OCI-LY7 (cell line): Measurements from ENCODE around the gene AFG1L. TPM values are rescaled to one million over a fixed set of nuclear protein-coding genes. Genes with fewer than 3 reads are reported as not detected.
"Not testable (repeated sequence)": the region's sequence is repeated elsewhere in the genome, so short reads cannot be mapped to it uniquely, and the experiment has no call there.

Experiments
- BruUV-seq: library from RNA; stranded (reverse); fragments of 400-500 nt; replicated peaks from 2 replicates; lab custom pipeline; 2021; lab: Mats Ljungman, UMichigan
- CTCF ChIA-PET: fragments of 300-600 bp; sonication (Branson Sonifier 250); formaldehyde crosslinking; loops from one replicate; lab custom pipeline; 2022; ENCODE audit warnings: antibody characterized with exemption; ENCODE audit not compliant: unreplicated experiment; lab: Charles Lee
- POLR2A ChIA-PET: fragments of 300-600 bp; sonication (Branson Sonifier 250); formaldehyde crosslinking; loops from one replicate; lab custom pipeline; 2022; ENCODE audit warnings: antibody characterized with exemption; lab: Charles Lee
- DNase-seq: peaks from one replicate; pipeline ENCODE4 v3.0.0-alpha.2; 2015; ENCODE audit warnings: low spot score
- H2AFZ ChIP-seq: fragments of 200-600 bp; sonication (generic), shearing (Covaris generic); 2 replicates; pipeline ENCODE4 v1.6.1; 2014; ENCODE audit warnings: mild to moderate bottlenecking, antibody characterized with exemption, low read length, moderate library complexity
- H3K27ac ChIP-seq: fragments of 200-600 bp; sonication (generic); 2 replicates; pipeline ENCODE4 v1.5.1; 2014; ENCODE audit warnings: mixed run types, low read depth, mild to moderate bottlenecking, moderate library complexity, low read length, inconsistent platforms; ENCODE audit not compliant: poor library complexity, severe bottlenecking
- H3K36me3 ChIP-seq: fragments of 200-600 bp; sonication (generic); 2 replicates; pipeline ENCODE4 v1.6.1; 2014; ENCODE audit warnings: mild to moderate bottlenecking, antibody characterized with exemption, low read length, moderate library complexity, mixed read lengths; ENCODE audit not compliant: insufficient read depth
- H3K4me1 ChIP-seq: fragments of 200-600 bp; sonication (generic); 2 replicates; pipeline ENCODE4 v1.5.1; 2014; ENCODE audit warnings: mild to moderate bottlenecking, low read length; ENCODE audit not compliant: insufficient read depth, poor library complexity, severe bottlenecking
- H3K4me2 ChIP-seq: fragments of 200-600 bp; sonication (generic); 2 replicates; pipeline ENCODE4 v1.6.1; 2014; ENCODE audit warnings: mild to moderate bottlenecking, low read length
- H3K4me3 ChIP-seq: fragments of 200-600 bp; sonication (generic); 2 replicates; pipeline ENCODE4 v1.5.1; 2014; ENCODE audit warnings: mild to moderate bottlenecking, low read depth, low read length; ENCODE audit not compliant: poor library complexity, severe bottlenecking
- H3K79me2 ChIP-seq: fragments of 200-600 bp; sonication (generic); 2 replicates; pipeline ENCODE4 v1.6.1; 2016; ENCODE audit warnings: low read depth, mild to moderate bottlenecking, low read length, moderate library complexity, mixed read lengths; ENCODE audit not compliant: insufficient read depth
- H3K9me2 ChIP-seq: fragments of 200-600 bp; sonication (generic); 2 replicates; pipeline ENCODE4 v1.6.1; 2016; ENCODE audit warnings: mild to moderate bottlenecking, low read length, mixed read lengths; ENCODE audit not compliant: insufficient read depth
- H3K9me3 ChIP-seq: fragments of 200-600 bp; sonication (generic); 2 replicates; pipeline ENCODE4 v1.6.1; 2014; ENCODE audit warnings: mild to moderate bottlenecking, mixed run types, low read length, mixed read lengths
- H4K20me1 ChIP-seq: fragments of 200-600 bp; sonication (generic); 2 replicates; pipeline ENCODE4 v1.6.1; 2014; ENCODE audit warnings: mild to moderate bottlenecking, antibody characterized with exemption, low read length, moderate library complexity, mixed read lengths; ENCODE audit not compliant: insufficient read depth
- EZH2phosphoT487 ChIP-seq: fragments of 200-600 bp; sonication (generic); IDR thresholded peaks from 2 replicates; pipeline ENCODE4 v1.6.1; 2018; ENCODE audit warnings: low read depth, borderline replicate concordance, mild to moderate bottlenecking, mixed run types, antibody characterized with exemption, low read length, moderate library complexity, mixed read lengths
- intact Hi-C: fragments of 100-400 bp; cut with micrococcal nuclease; formaldehyde crosslinking; loops from one replicate; pipeline ENCODE4 v1.10.0; 2022; ENCODE audit not compliant: unreplicated experiment
- total RNA-seq, 2 experiments: library from RNA; depleted of rRNA in 1 of 2; stranded (reverse); fragments of >200 nt in 1 of 2; shearing (Covaris generic) in 1 of 2; gene quantifications; 2 replicates each; pipeline ENCODE4 v1.2.3, GENCODE V29; 2014 to 2022
- TF ChIP-seq, protein P1 (sequence below): fragments of 200-600 bp; sonication (generic); conservative IDR thresholded peaks from 2 replicates; pipeline ENCODE4 v1.5.1; 2014; ENCODE audit warnings: mild to moderate bottlenecking, antibody characterized with exemption, low read length, moderate library complexity, mixed read lengths

AFG1L gene
- total RNA-seq, 2 experiments from 2014 or later: 8.9 to 9.0 TPM

DNA sequence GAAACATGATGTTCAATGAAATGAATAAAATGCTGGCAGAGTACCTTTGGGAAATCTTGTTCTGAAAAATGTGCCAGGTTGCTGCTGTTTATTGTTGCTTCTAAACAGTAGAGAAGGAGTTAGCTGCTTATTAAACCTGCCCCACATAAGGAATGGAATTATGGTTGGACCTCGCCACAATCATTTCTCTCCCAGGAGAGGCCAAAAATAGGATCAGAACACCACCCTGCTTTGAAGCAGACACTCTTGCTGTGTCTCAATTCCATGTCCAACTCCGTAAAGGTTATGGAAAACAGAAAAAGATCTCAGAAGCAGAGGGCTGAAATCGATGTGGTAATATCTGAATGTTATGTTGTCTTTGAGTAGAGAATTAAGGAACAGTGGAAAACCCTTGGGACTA lies 27.9 kb downstream of the AFG1L start:
- H2AFZ ChIP-seq: no peak overlapping the region
- BruUV-seq: no TSS peak
- no peak overlapping the region for H3K27ac ChIP-seq
- no peak overlapping the region for H3K4me3 ChIP-seq
- H3K36me3 ChIP-seq: no peaks in the 10 kb centered on the region
- no peak for TF ChIP-seq EZH2phosphoT487
- TF ChIP-seq, protein P1, sequence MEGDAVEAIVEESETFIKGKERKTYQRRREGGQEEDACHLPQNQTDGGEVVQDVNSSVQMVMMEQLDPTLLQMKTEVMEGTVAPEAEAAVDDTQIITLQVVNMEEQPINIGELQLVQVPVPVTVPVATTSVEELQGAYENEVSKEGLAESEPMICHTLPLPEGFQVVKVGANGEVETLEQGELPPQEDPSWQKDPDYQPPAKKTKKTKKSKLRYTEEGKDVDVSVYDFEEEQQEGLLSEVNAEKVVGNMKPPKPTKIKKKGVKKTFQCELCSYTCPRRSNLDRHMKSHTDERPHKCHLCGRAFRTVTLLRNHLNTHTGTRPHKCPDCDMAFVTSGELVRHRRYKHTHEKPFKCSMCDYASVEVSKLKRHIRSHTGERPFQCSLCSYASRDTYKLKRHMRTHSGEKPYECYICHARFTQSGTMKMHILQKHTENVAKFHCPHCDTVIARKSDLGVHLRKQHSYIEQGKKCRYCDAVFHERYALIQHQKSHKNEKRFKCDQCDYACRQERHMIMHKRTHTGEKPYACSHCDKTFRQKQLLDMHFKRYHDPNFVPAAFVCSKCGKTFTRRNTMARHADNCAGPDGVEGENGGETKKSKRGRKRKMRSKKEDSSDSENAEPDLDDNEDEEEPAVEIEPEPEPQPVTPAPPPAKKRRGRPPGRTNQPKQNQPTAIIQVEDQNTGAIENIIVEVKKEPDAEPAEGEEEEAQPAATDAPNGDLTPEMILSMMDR: no peak
- ChIA-PET CTCF (interaction anchor here (0.6 kb wide), 1 partner anchor 83 kb away, joined by 3 read pairs; no protein-coding TSS in a partner anchor), POLR2A (interaction anchor here (0.6 to 1.7 kb wide), 2 partner anchors 21 to 731 kb away, joined by 3 to 7 read pairs; no protein-coding TSS in a partner anchor)
- H3K9me2 ChIP-seq: no peaks in the 10 kb centered on the region
- no peak for DNase-seq
- H3K4me2 ChIP-seq: no peak overlapping the region
- H4K20me1 ChIP-seq: no peaks in the 10 kb centered on the region
- no peaks in the 10 kb centered on the region for H3K4me1 ChIP-seq
- no peaks in the 10 kb centered on the region for H3K9me3 ChIP-seq
- intact Hi-C loops: no loop called here
- no peaks in the 10 kb centered on the region for H3K79me2 ChIP-seq

DNA sequence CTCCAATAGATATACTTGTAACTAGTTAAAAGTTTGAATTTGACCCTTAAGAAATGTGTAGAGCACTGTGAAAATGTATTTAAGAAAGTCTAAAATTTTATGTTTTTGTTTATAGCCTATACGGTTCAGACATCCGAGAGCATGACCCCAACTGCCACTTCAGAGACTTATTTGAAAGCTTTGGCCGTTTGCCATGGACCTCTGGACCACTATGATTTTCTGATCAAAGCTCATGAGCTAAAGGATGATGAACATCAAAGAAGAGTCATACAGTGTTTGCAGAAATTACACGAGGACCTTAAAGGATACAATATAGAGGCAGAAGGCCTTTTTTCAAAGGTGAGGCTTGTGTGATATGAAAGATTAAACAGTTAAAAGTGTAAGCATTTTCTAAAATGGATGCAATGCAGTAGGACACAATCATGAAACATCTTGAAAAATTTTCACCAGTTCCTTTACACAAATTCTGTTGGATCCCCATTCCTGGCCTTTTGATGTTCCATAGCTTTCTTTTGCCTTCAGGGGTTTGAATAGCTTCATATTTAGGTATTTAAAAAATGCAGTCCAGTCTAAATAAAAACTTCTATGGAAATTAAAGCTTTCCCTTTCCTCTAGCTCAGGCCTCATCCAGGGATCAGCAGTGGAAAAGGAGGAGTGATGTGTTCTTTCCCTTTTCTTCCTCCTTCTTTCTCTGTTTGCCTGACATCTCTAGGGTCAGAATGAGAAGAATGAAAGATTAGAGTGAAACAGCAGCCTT lies 29.0 kb downstream of the AFG1L start:
- H3K4me1 ChIP-seq: no peaks in the 10 kb centered on the region
- no peaks in the 10 kb centered on the region for H3K9me3 ChIP-seq
- no peak overlapping the region for H3K4me3 ChIP-seq
- H2AFZ ChIP-seq: no peak overlapping the region
- no peak for TF ChIP-seq EZH2phosphoT487
- TF ChIP-seq, protein P1: no peak
- H3K4me2 ChIP-seq: no peak overlapping the region
- intact Hi-C loops: no loop called here
- no peak overlapping the region for H3K27ac ChIP-seq
- no peaks in the 10 kb centered on the region for H3K36me3 ChIP-seq
- BruUV-seq: no TSS peak
- H3K9me2 ChIP-seq: no peaks in the 10 kb centered on the region
- ChIA-PET CTCF (no interaction called here), POLR2A (interaction anchor here (0.7 kb wide), 1 partner anchor 40 kb away, joined by 3 read pairs; no protein-coding TSS in a partner anchor)
- no peaks in the 10 kb centered on the region for H3K79me2 ChIP-seq
- H4K20me1 ChIP-seq: no peaks in the 10 kb centered on the region
- DNase-seq: no peak

DNA sequence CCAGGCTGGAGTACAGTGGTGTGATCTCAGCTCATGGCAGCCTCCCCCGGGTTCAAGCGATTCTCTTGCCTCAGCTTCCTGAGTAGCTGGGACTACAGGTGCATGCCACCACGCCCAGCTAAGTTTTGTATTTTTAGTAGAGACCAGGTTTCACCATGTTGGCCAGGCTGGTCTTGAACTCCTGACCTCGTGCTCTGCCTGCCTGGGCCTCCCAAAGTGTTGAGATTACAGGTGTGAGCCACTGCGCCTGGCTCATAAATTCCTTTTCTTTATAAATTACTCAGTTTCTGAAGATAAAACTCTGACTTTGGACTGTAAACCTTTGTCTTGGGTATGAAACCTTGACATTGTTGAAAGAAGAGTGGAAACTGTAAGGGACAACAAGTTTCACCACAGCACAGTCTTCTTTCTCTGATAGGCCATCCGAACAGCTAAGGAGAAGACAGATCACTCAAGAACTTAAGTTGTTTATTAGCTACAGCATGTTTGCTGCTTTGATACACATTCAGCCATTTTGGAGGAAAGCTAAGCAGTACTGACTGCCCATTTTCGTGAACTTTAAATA lies 35.4 kb downstream of the AFG1L start:
- H2AFZ ChIP-seq, H3K9me3 ChIP-seq, BruUV-seq, H4K20me1 ChIP-seq, DNase-seq, CTCF ChIA-PET, intact Hi-C loops, H3K79me2 ChIP-seq, H3K4me2 ChIP-seq, H3K4me3 ChIP-seq, H3K27ac ChIP-seq, H3K36me3 ChIP-seq, H3K4me1 ChIP-seq, H3K9me2 ChIP-seq: not testable (repeated sequence)
- POLR2A ChIA-PET: interaction anchor here (0.6 to 0.7 kb wide), 2 partner anchors 255 to 830 kb away, joined by 3 to 4 read pairs; no protein-coding TSS in a partner anchor
